Measurements from ENCODE around the gene HLA-C. TPM values are rescaled to one million over a fixed set of nuclear protein-coding genes. Genes with fewer than 3 reads are reported as not detected.

Gene HLA-C
- total and polyA plus RNA-seq, 2 donors (not counting 3 experiments of a cell fraction or from before 2014, with no cell fraction given), result 109 to 287 TPM

GRCh38 chr6:31225735-31226134, 46.2 kb downstream of the HLA-C start:
- no peak for TF ChIP-seq POLR2A (IDR thresholded peaks at IDR 0.05; ENCODE audit: low read depth, low read length)
- TF ChIP-seq MAX (IDR thresholded peaks at IDR 0.05; ENCODE audit: insufficient read depth, insufficient read length), result no peak
- POLR2A ChIA-PET, result no interaction called here

GRCh38 chr6:31222496-31222895, 49.4 kb downstream of the HLA-C start:
- Histone ChIP-seq H3K79me2 (ENCODE audit: control insufficient read depth, insufficient read depth, low read length) (no peaks in the 10 kb centered on the region), H3K4me3 (replicated peaks in 1 of 3; ENCODE audit: insufficient read depth in 1 of 3, low read depth in 1 of 3, low read length in 3 of 3) (no peak overlapping the region), H3K27ac (ENCODE audit: insufficient read depth, low read depth, low read length) (no peak overlapping the region), H3K9me1 (replicated peaks; ENCODE audit: control insufficient read depth, extremely low read depth, insufficient read depth, low read length) (no peaks in the 10 kb centered on the region), H4K20me1 (replicated peaks; ENCODE audit: control insufficient read depth, extremely low read depth, insufficient read depth, low read length) (no peaks in the 10 kb centered on the region), H3K9ac (replicated peaks; ENCODE audit: extremely low read depth, insufficient read depth, low read length) (no peak overlapping the region), H3K9me3 (replicated peaks; ENCODE audit: control insufficient read depth, insufficient read depth, low read length) (no peaks in the 10 kb centered on the region), H3K36me3 (ENCODE audit: control insufficient read depth in 2 of 2, extremely low read depth in 1 of 2, insufficient read depth in 2 of 2, low read length in 2 of 2) (no peaks in the 10 kb centered on the region), H3K27me3 (ENCODE audit: control insufficient read depth in 2 of 2, insufficient read depth in 2 of 2, low read length in 2 of 2) (peaks cover 6 to 8% of the 10 kb centered on the region in 2 experiments), H3K4me1 (ENCODE audit: control insufficient read depth, extremely low read depth, insufficient read depth, low read length) (no peaks in the 10 kb centered on the region), H2AFZ (ENCODE audit: low read depth, low read length) (no peak overlapping the region), H3K4me2 (ENCODE audit: insufficient read depth, low read length) (no peak overlapping the region)
- POLR2A ChIA-PET, result no interaction called here
- no peak for TF ChIP-seq FOS (IDR thresholded peaks at IDR 0.05; ENCODE audit: borderline replicate concordance, insufficient read depth, low read length)
- no peak for TF ChIP-seq MAX (IDR thresholded peaks at IDR 0.05; ENCODE audit: insufficient read depth, insufficient read length)
- TF ChIP-seq JUN (IDR thresholded peaks at IDR 0.05; ENCODE audit: borderline replicate concordance, insufficient read depth, insufficient read length, low read depth), result no peak
- TF ChIP-seq POLR2A (IDR thresholded peaks at IDR 0.05; ENCODE audit: low read depth, low read length), result no peak
- TF ChIP-seq GATA2 (IDR thresholded peaks at IDR 0.05; ENCODE audit: insufficient read depth, insufficient read length, low read depth, low read length), result no peak
- TF ChIP-seq MYC (IDR thresholded peaks at IDR 0.05; ENCODE audit: low read depth, low read length), result no peak
- no peak for TF ChIP-seq POLR2AphosphoS5 (IDR thresholded peaks at IDR 0.05; ENCODE audit: insufficient read depth, low read depth, low read length)
- no peak for TF ChIP-seq EZH2 (IDR thresholded peaks at IDR 0.05; ENCODE audit: borderline replicate concordance, low read depth, low read length, severe bottlenecking)
- TF ChIP-seq CTCF (IDR thresholded peaks at IDR 0.05; ENCODE audit: extremely low read depth in 1 of 2, insufficient read depth in 1 of 2, low read depth in 1 of 2, low read length in 2 of 2), result no peak
- intact Hi-C loops (cut with micrococcal nuclease) (no loop called here), dilution Hi-C loops (cut with MboI; ENCODE audit: extremely low pct_ligation_motif_present, low sequenced_read_pairs) (no loop called here)
- FAIRE-seq, result no peak
- CTCF ChIA-PET, result interaction anchor here (1.1 to 1.3 kb wide), 2 partner anchors 11 to 12 kb away, joined by 3 to 4 read pairs; no protein-coding TSS in a partner anchor
- no TSS peak for BruUV-seq (replicated peaks)
- DNase-seq (ENCODE audit: low read depth, low spot score), result no peak

More at GRCh38 chr6:31225735-31226134, 46.2 kb downstream of the HLA-C start:
- CTCF ChIA-PET, result no interaction called here
- H4K20me1 ChIP-seq (replicated peaks; ENCODE audit: control insufficient read depth, extremely low read depth, insufficient read depth, low read length), result no peaks in the 10 kb centered on the region
- no peak overlapping the region for H3K27ac ChIP-seq (ENCODE audit: insufficient read depth, low read depth, low read length)
- no peak for DNase-seq (ENCODE audit: low read depth, low spot score)
- no peaks in the 10 kb centered on the region for H3K36me3 ChIP-seq (ENCODE audit: control insufficient read depth in 2 of 2, extremely low read depth in 1 of 2, insufficient read depth in 2 of 2, low read length in 2 of 2)
- no peak overlapping the region for H3K4me3 ChIP-seq (replicated peaks in 1 of 3; ENCODE audit: insufficient read depth in 1 of 3, low read depth in 1 of 3, low read length in 3 of 3)
- intact Hi-C loops (cut with micrococcal nuclease) (no loop called here), dilution Hi-C loops (cut with MboI; ENCODE audit: extremely low pct_ligation_motif_present, low sequenced_read_pairs) (no loop called here)
- no peak overlapping the region for H2AFZ ChIP-seq (ENCODE audit: low read depth, low read length)
- no peak for FAIRE-seq
- H3K9me3 ChIP-seq (replicated peaks; ENCODE audit: control insufficient read depth, insufficient read depth, low read length), result no peaks in the 10 kb centered on the region
- no peak overlapping the region for H3K9ac ChIP-seq (replicated peaks; ENCODE audit: extremely low read depth, insufficient read depth, low read length)
- H3K4me2 ChIP-seq (ENCODE audit: insufficient read depth, low read length), result no peak overlapping the region
- peaks cover 5 to 7% of the 10 kb centered on the region in 2 experiments for H3K27me3 ChIP-seq (ENCODE audit: control insufficient read depth in 2 of 2, insufficient read depth in 2 of 2, low read length in 2 of 2)
- no peaks in the 10 kb centered on the region for H3K79me2 ChIP-seq (ENCODE audit: control insufficient read depth, insufficient read depth, low read length)
- H3K4me1 ChIP-seq (ENCODE audit: control insufficient read depth, extremely low read depth, insufficient read depth, low read length), result no peaks in the 10 kb centered on the region
- H3K9me1 ChIP-seq (replicated peaks; ENCODE audit: control insufficient read depth, extremely low read depth, insufficient read depth, low read length), result no peaks in the 10 kb centered on the region
- BruUV-seq (replicated peaks), result no TSS peak

All from endothelial cell of umbilical vein (primary cell).